MM.1S (cell line): ENCODE results near the gene PPP1R8.
"Not testable (repeated sequence)": the region's sequence is repeated elsewhere in the genome, so short reads cannot be mapped to it uniquely, and the experiment has no call there.

Experiments
- DNase-seq: peaks from one replicate; pipeline ENCODE4 v3.0.0-alpha.2; 2015
- H2AFZ ChIP-seq: fragments of 300-600 bp; sonication (generic); 2 replicates; pipeline ENCODE4 v1.6.0; 2016; ENCODE audit warnings: antibody characterized with exemption, low read length
- H3F3A ChIP-seq: fragments of 300-600 bp; sonication (generic); 2 replicates; pipeline ENCODE4 v1.6.1; 2016; ENCODE audit warnings: mild to moderate bottlenecking, antibody characterized with exemption, low read length, moderate library complexity, mixed read lengths; ENCODE audit not compliant: insufficient read depth
- H3K27ac ChIP-seq: fragments of 300-600 bp; sonication (generic); 2 replicates; pipeline ENCODE4 v1.5.1; 2016; ENCODE audit warnings: mild to moderate bottlenecking, low read length
- H3K27me3 ChIP-seq: fragments of 300-600 bp; sonication (generic); replicated peaks from 2 replicates; pipeline ENCODE4 v1.6.0; 2016; ENCODE audit warnings: low read length; ENCODE audit not compliant: insufficient read depth
- H3K36me3 ChIP-seq: fragments of 300-600 bp; sonication (generic); replicated peaks from 2 replicates; pipeline ENCODE4 v1.6.1; 2016; ENCODE audit warnings: mild to moderate bottlenecking, low read length, mixed read lengths; ENCODE audit not compliant: insufficient read depth
- H3K4me1 ChIP-seq: fragments of 300-600 bp; sonication (generic); 2 replicates; pipeline ENCODE4 v1.6.1; 2016; ENCODE audit warnings: low read length, mixed read lengths
- H3K4me2 ChIP-seq: fragments of 300-600 bp; sonication (generic); 2 replicates; pipeline ENCODE4 v1.6.0; 2016; ENCODE audit warnings: low read depth, low read length
- H3K4me3 ChIP-seq: fragments of 300-600 bp; sonication (generic); 2 replicates; pipeline ENCODE4 v1.5.1; 2016; ENCODE audit warnings: low read length, mixed read lengths
- H3K79me2 ChIP-seq: fragments of 300-600 bp; sonication (generic); 2 replicates; pipeline ENCODE4 v1.6.1; 2016; ENCODE audit warnings: mixed run types, low read length, mixed read lengths
- H3K9ac ChIP-seq: fragments of 300-600 bp; sonication (generic); 2 replicates; pipeline ENCODE4 v1.6.1; 2016; ENCODE audit warnings: low read length, mixed read lengths
- H3K9me2 ChIP-seq: fragments of 300-600 bp; sonication (generic); replicated peaks from 2 replicates; pipeline ENCODE4 v1.6.1; 2016; ENCODE audit warnings: mild to moderate bottlenecking, low read length, mixed read lengths; ENCODE audit not compliant: insufficient read depth
- H3K9me3 ChIP-seq: fragments of 300-600 bp; sonication (generic); replicated peaks from 2 replicates; pipeline ENCODE4 v1.6.1; 2016; ENCODE audit warnings: mild to moderate bottlenecking, low read length, mixed read lengths; ENCODE audit not compliant: insufficient read depth
- H4K20me1 ChIP-seq: fragments of 300-600 bp; sonication (generic); 2 replicates; pipeline ENCODE4 v1.6.1; 2016; ENCODE audit warnings: mild to moderate bottlenecking, low read length, moderate library complexity, mixed read lengths; ENCODE audit not compliant: insufficient read depth
- EZH2 ChIP-seq: fragments of 300-600 bp; sonication (generic); optimal IDR thresholded peaks from 2 replicates; pipeline ENCODE3; 2017; ENCODE audit warnings: low read depth, mild to moderate bottlenecking, antibody characterized with exemption, low read length, mixed read lengths
- EZH2phosphoT487 ChIP-seq: fragments of 300-600 bp; sonication (generic); IDR thresholded peaks from 2 replicates; pipeline ENCODE4 v1.6.1; 2018; ENCODE audit warnings: antibody characterized with exemption, low read length
- TF ChIP-seq, protein P1 (sequence below): fragments of 300-600 bp; sonication (generic); IDR thresholded peaks from 2 replicates; pipeline ENCODE4 v1.5.1; 2016; ENCODE audit warnings: antibody characterized with exemption, low read length, mixed read lengths

PPP1R8 gene

DNA sequence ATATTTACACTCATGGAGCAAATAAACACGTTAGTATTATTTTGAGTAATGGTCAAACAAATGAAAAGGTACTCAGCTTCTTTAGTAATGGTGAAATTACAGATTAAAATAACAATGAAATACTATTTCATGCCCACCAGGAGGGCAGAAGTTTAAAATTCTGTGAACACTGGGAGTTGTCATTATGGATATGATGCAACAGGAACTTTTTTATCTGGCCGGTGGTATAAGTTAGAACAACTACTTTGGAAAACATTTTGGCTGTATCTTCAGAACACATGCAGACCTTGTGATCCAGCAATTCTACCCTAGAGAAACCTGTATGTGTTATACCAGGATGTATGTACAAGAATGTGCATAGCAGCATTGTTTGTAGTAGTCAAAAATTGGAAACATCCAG, 23.2 kb upstream of the PPP1R8 start:
- H3K4me2 ChIP-seq: no peak overlapping the region
- H2AFZ ChIP-seq: no peak overlapping the region
- H3K9me3 ChIP-seq: no peaks in the 10 kb centered on the region
- no peak overlapping the region for H3K4me3 ChIP-seq
- DNase-seq: no peak
- no peak overlapping the region for H3K9ac ChIP-seq
- no peaks in the 10 kb centered on the region for H3K27me3 ChIP-seq
- H4K20me1 ChIP-seq: no peaks in the 10 kb centered on the region
- H3K79me2 ChIP-seq: no peaks in the 10 kb centered on the region
- H3K4me1 ChIP-seq: no peaks in the 10 kb centered on the region
- no peak for TF ChIP-seq EZH2phosphoT487
- TF ChIP-seq, protein P1, sequence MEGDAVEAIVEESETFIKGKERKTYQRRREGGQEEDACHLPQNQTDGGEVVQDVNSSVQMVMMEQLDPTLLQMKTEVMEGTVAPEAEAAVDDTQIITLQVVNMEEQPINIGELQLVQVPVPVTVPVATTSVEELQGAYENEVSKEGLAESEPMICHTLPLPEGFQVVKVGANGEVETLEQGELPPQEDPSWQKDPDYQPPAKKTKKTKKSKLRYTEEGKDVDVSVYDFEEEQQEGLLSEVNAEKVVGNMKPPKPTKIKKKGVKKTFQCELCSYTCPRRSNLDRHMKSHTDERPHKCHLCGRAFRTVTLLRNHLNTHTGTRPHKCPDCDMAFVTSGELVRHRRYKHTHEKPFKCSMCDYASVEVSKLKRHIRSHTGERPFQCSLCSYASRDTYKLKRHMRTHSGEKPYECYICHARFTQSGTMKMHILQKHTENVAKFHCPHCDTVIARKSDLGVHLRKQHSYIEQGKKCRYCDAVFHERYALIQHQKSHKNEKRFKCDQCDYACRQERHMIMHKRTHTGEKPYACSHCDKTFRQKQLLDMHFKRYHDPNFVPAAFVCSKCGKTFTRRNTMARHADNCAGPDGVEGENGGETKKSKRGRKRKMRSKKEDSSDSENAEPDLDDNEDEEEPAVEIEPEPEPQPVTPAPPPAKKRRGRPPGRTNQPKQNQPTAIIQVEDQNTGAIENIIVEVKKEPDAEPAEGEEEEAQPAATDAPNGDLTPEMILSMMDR: no peak
- no peaks in the 10 kb centered on the region for H3F3A ChIP-seq
- no peaks in the 10 kb centered on the region for H3K36me3 ChIP-seq
- no peaks in the 10 kb centered on the region for H3K9me2 ChIP-seq
- no peak overlapping the region for H3K27ac ChIP-seq

DNA sequence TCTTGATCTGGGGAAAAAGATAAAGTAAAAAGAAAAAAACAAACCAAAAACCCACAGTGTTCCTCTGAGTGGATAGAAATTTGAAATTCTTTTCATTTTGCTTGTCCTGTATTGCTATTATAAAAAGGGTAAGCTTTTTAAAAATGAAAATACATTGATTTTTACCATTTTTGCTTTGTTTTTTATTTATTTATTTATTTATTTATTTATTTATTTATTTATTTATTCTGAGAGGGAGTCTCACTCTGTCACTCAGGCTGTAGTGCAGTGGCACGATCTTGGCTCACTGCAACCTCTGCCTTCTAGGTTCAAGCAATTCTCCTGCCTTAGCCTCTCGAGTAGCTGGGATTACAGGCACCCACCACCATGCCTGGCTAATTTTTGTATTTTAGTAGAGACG, 22.5 kb upstream of the PPP1R8 start:
- not testable (repeated sequence) for H4K20me1 ChIP-seq, H3K79me2 ChIP-seq, H3K27me3 ChIP-seq, DNase-seq, H3K4me3 ChIP-seq, H3K9me3 ChIP-seq, H3K9me2 ChIP-seq, H3F3A ChIP-seq, H3K4me1 ChIP-seq, H2AFZ ChIP-seq, H3K27ac ChIP-seq, H3K4me2 ChIP-seq, H3K9ac ChIP-seq, H3K36me3 ChIP-seq

DNA sequence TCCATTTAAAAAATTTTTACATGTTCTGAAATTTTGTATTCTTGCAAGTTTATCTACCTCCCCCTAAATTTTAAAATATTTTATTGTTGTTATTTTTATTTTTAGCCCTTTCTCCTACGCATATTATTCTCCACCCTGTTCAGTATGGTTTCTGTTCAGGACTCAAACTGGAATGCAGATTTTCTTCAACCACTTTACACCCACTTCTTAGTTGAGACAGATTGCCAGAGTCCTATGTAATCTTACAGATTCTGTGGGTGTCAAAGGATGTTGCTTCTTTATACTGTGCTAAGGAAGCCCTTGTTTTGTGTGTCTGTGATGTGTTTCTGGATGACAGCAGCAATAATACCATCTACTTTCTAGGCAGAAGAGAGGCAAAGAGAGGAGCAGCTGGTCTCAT, 20.7 kb upstream of the PPP1R8 start:
- Histone ChIP-seq H4K20me1 (no peaks in the 10 kb centered on the region), H3K9me3 (no peaks in the 10 kb centered on the region), H3K4me3 (no peak overlapping the region), H3K9me2 (no peaks in the 10 kb centered on the region), H3K27me3 (no peaks in the 10 kb centered on the region), H3K4me1 (no peaks in the 10 kb centered on the region), H2AFZ (no peak overlapping the region), H3K4me2 (no peak overlapping the region), H3K36me3 (no peaks in the 10 kb centered on the region), H3K27ac (no peak overlapping the region), H3K9ac (no peak overlapping the region), H3K79me2 (no peaks in the 10 kb centered on the region), H3F3A (no peaks in the 10 kb centered on the region)
- DNase-seq: no peak
- no peak for TF ChIP-seq EZH2phosphoT487
- TF ChIP-seq, protein P1: no peak

DNA sequence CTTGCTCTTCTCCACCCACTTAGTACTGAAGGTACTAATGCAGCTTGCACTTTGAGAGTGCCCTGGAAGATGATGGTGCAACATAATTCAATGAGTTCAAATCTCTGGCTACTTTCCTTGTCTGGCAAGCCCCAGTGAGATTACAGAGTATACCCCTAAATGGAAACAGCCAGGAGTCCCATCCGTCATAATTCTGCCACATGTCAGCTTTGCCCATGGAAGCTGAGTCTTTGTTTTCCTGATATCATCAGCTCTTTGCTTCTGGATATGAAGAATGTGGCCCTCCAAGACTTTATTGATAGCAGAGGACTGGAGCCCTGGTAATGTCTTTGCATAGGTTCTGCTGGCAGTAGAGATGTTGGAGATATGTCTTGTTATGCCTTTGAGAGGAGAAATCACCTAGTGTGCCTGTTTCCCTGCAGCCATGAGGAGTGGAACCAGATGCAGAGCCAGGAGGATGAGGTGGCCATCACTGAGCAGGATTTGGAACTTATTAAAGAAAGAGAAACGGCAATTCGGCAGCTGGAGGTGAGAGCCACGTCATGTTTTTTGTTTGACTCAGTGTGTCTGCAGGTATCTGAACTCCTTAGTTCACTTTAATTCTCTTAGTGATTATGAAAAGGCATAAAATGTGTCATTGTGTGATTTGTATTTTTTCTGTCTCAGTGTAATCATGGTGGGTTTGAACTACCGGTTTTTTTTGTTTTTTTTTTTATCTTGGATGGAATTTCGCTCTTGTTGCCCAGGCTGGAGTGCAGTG, 18.7 kb upstream of the PPP1R8 start:
- TF ChIP-seq EZH2phosphoT487: no peak
- no peak for TF ChIP-seq EZH2
- Histone ChIP-seq H2AFZ (no peak overlapping the region), H3K4me1 (no peaks in the 10 kb centered on the region), H3K79me2 (no peaks in the 10 kb centered on the region), H4K20me1 (no peaks in the 10 kb centered on the region), H3K27ac (no peak overlapping the region), H3F3A (no peaks in the 10 kb centered on the region), H3K27me3 (no peaks in the 10 kb centered on the region), H3K4me3 (no peak overlapping the region), H3K9ac (no peak overlapping the region), H3K4me2 (no peak overlapping the region), H3K9me3 (no peaks in the 10 kb centered on the region), H3K9me2 (no peaks in the 10 kb centered on the region), H3K36me3 (no peaks in the 10 kb centered on the region)
- DNase-seq: no peak
